CD4-positive, alpha-beta T cell treated with Interleukin-2 at 100 ng/mL for 4 hours (primary cell): ENCODE results near the gene ALKBH7.
A peak's percentile ranks its signal among the peaks of the same experiment; 100 is the strongest.
"Not testable (repeated sequence)": the region's sequence is repeated elsewhere in the genome, so short reads cannot be mapped to it uniquely, and the experiment has no call there.

ENCODE experiments used
- DNase-seq: peaks from one replicate; pipeline ENCODE4 v3.0.0-alpha.2; 2020; ENCODE audit warnings: low spot score

Gene ALKBH7

DNA sequence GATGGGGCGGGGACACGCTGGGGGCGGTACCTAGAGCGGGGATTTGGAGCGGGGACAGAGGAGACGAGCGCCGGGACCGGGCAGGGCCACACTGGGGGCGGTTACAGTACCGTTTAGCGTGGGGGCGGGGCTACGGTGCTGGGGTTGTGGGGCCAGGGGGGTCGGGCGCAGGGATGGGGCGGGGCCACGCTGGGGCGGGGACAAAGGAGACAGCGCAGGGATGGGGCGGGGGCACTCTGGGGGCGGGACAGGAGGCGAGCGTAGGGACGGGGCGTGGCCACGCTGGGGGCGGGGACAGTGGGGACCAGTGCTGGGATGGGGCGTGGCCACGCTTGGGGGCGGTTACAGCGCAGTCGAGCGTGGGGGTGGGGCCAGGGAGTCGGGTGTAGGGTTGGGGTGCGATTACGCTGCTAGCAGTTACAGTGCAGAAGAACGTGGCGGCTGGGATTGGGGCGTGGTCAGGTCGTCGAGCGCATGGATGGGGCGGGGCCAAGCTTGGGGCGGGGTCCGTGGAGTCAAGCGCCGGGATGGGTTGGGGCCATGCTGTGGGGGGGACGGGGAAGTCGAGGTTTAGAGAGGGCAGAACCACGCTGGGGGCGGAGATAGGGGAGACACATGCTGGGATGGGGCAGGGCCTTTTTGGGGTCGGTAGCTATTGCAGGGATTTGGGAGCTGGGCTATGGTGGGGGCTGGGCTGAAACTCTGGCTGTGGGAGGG is 660 bp downstream of the ALKBH7 start:
- peak; percentile 98 for DNase-seq

DNA sequence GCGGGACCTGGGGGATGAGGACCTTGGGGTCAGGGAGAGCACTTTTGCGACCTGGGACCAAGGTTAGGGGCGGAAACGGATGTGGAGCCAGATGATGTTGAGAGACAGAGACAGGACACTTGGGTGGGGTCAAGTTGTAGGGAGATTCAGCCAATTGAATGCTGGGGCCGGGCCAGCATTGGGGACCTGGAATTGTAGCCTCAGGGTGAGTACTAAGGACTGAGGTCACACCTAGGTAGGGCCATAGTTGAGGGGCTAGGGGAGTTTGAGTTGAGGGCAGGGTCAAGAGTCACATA is 1.2 kb downstream of the ALKBH7 start:
- no peak for DNase-seq

DNA sequence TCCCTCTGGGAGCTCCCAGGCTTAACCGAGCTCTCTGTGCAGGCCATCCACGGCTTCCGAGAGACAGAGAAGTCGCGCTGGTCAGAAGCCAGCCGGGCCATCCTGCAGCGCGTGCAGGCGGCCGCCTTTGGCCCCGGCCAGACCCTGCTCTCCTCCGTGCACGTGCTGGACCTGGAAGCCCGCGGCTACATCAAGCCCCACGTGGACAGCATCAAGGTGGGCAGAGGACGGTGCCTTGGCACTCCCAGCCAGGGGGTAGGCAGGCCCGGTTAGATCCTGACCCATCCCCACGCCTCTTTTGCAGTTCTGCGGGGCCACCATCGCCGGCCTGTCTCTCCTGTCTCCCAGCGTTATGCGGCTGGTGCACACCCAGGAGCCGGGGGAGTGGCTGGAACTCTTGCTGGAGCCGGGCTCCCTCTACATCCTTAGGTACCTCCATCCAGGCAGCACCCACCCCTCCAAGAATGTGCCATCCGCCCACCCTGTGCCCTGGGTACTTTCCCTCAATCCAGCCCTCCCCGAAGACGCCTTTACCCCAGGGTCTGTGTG is 1.6 kb downstream of the ALKBH7 start:
- DNase-seq, result no peak

DNA sequence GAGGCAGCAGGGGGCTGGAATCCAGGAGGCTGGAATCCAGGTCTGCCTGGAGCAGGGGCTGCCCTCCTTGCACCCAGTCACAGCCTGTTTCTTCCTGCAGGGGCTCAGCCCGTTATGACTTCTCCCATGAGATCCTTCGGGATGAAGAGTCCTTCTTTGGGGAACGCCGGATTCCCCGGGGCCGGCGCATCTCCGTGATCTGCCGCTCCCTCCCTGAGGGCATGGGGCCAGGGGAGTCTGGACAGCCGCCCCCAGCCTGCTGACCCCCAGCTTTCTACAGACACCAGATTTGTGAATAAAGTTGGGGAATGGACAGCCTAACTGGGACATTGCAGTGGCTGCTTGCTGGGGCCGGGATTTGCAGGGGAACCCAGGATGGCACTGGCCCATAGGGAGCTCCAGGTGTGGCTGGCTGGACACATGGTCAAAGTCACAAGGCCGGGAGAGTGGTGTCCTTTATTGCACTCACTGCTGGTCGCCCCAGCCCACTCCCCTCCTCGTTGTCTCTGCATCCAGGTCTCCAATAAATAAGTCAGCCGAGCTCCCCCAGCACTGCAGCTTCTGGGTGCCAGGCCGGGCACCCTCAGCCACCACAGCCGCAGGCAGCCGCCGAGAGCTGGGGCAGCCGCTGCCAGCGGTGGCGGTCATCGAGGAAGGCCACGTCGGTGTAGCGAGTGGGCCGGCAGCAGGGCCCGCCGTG is 2.3 kb downstream of the ALKBH7 start:
- no peak for DNase-seq

GRCh38 chr19:6375411-6376010 is 2.9 kb downstream of the ALKBH7 start, which contains the start of gene PSPN:
Gene PSPN, minus strand, starts transcription at chr19:6375933. Its CDS starts 84 bp downstream, at chr19:6375849.
- DNase-seq, result no peak

DNA sequence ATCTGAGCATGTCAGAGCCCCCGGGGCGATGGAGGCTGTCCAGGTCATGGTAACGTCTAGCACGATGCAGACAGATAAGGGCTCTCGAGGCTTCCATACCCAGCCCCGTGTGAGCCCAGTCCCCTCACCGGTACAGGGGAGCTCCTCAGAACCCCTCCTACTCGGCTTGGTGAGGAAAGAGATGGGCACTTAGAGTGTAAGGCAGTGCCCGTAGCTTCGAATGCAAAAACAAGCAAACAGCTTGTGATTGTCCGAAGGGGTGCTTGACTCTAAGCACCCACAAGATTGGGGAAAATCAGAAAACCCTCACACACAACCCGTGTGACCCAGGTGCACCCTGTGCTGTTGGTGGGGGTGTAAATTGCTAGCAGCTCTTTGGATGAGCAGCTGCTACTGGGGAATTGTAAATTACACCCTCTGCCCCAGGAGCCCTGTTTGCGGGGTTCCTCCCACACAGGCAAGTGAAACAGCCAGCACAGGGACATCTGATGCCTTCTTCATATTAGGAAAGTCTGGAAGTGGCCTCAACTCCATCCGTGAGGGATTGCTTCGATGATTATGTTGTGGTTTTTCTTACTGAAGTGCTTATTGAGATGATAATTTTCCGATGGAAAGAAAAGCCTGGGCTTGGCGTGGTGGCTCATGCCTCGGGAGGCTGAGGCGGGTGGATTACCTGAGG is 4.1 kb downstream of the ALKBH7 start:
- no peak for DNase-seq

- DNase-seq, result no peak
Observed at GRCh38 chr19:6378041-6378440, 5.4 kb downstream of the ALKBH7 start.

- no peak for DNase-seq
Observed at GRCh38 chr19:6378486-6378885, 5.9 kb downstream of the ALKBH7 start.

- no peak for DNase-seq
Observed at GRCh38 chr19:6379744-6380143, 7.2 kb downstream of the ALKBH7 start.

GRCh38 chr19:6381030-6381750 is 8.6 kb downstream of the ALKBH7 start:
- no peak for DNase-seq

DNA sequence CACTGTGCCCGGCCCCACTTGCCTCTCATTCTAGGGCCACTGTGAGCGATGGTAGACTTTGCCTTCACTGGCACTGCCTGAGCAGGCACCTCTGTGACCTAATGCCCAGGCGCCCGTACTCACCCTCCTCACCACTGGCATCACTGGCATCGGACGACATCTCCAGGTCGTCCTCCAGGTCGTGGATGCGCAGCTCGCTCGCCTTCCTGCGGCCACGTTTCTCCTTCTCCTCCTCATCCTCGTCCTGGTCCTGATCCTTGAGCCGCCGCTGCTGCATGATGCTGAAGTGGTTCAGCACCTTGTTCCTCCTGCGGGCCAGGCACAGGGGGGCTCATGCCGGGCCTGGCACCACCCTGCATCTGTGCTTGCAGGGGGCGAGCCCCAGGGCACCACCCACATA is 10.6 kb downstream of the ALKBH7 start:
- no peak for DNase-seq

DNA sequence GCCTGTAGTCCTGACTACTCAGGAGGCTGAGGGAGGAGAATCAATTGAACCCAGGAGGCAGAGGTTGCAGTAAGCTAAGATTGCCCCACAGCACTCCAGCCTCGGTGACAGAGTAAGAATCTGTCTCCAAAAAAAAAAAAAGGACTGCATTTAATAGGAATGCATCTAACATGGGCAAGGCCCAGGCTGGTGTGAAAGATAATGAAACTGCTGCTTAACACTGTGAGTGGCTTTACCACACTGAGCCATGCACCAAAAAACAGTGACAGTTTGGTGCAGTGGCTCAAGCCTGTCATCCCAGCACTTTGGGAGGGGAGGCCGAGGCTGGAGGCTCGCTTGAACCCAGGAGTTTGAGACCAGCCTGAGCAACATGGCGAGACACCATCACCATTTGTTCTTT is 11.8 kb downstream of the ALKBH7 start:
- no peak for DNase-seq

- no peak for DNase-seq
Observed at GRCh38 chr19:6387372-6387771, 14.8 kb downstream of the ALKBH7 start.

DNA sequence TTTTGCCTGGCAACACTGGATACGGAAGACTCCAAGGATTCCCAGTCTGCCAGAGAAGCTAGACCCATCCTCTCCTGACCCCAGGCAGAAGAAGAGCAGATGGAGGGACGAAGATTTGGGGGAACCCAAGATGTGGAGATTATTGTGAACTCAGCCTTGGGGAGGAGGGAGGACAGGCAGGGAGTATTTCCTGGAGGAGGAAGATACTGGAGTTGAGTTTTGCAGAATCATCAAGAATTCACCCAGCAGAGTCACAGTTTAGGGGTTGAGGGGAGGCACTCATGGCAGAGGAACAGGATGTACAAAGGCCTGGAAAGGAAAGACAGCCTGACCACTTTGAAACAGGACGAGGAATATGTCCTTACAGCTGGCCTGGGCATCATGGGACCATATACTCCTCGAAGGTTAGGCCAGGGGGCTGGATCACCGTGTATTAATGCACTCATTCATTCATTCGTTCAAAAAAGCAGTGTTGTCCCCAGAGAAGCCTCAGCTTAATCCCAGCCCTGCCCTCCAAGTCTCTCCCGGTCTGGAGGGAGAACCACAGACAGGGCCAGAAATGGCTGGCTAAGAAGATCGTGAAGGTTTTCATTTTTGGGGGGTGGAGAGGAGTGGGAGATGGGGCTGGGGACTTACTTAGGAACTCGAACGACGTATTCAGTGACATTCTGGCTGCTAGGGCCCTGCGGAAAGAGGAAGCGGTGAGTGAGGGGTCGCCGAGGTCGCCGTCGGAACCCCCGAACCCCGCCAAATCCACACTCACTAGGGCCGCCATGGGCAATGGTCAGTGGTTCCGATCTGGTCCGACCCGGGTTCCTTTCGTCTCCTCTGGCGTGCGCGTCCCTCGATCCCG is 19.9 kb downstream of the ALKBH7 start:
- no peak for DNase-seq

- DNase-seq, result peak; percentile 94
Observed at GRCh38 chr19:6393074-6393982, 20.7 kb downstream of the ALKBH7 start, which contains the start of gene GTF2F1. Gene GTF2F1, minus strand, starts transcription at chr19:6393164. Its CDS starts 169 bp downstream, at chr19:6392995.

- peak; percentile 79 for DNase-seq
Observed at GRCh38 chr19:6393983-6394412, 21.4 kb downstream of the ALKBH7 start.

GRCh38 chr19:6394831-6395230 is 22.2 kb downstream of the ALKBH7 start:
- no peak for DNase-seq

DNA sequence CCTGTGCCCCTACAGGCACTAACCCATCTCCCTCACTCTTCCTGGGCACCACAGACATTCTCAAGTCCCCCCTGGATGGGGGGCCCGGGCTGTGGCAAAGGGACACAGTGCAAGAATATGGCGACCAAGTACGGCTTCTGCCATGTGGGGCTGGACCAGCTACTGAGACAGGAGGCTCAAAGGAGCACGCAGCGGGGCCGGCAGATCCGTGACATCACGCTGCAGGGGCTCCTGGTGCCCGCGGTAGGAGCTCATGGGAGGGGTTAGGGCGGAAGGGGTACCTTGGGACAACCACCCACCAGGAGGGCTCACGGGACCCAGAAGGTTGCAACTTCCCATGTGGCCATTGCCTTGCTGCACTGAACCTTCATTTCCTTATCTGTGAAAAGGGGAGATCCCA is 23.7 kb downstream of the ALKBH7 start:
- DNase-seq, result no peak

DNA sequence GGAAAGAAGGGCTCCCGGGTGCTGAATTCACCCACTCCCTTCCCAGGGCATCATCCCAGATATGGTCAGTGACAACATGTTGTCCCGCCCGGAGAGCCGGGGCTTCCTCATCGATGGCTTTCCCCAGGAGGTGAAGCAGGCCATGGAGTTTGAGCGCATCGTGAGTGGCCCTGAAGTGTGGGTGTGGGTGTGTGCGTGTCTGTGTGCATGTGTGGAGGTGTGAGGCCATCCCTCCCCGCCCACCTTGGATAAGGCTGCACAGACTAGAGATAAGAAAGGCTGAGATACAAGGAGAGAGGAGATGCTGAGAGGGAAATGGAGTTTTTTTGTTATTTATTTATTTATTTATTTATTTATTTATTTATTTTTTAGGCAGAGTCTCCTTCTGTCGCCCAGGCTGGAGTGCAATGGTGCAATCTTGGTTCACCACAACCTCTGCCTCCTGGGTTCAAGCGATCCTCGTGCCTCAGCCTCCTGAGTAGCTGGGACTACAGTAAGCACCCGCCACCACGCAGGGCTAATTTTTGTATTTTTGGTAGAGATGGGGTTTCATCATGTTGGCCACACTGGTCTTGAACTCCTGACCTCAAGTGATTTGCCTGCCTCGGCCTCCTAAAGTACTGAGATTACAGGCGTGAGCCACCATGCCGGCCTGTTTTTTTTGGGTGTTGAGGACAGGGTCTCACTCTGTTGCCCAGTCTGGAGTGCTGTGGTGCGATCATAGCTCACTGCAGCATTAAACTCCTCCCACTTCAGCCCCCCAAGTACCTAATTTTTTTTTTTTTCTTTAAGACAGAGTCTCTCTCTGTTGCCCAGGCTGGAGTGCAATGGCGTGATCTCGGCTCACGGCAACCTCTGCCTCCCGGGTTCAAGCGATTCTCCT is 27.7 kb downstream of the ALKBH7 start:
- not testable (repeated sequence) for DNase-seq
